Activated CD4-positive, alpha-beta T cell treated with anti-CD3 and anti-CD28 coated beads, Interleukin-2, amount 10 ng/mL, durations not matched to agents 24 days and 14 days (primary cell): ENCODE data around the gene COTL1. TPM values are rescaled to one million over a fixed set of nuclear protein-coding genes. Genes with fewer than 3 reads are reported as not detected.
A peak's percentile ranks its signal among the peaks of the same experiment; 100 is the strongest.

Experiments used
- DNase-seq: peaks from one replicate; pipeline ENCODE4 v3.0.0; 2022
- H3K27ac Mint-ChIP-seq: one replicate; pipeline ENCODE4 v1.8.0; 2022; ENCODE audit warnings: mild to moderate bottlenecking, mixed read lengths
- H3K27me3 Mint-ChIP-seq: one replicate; pipeline ENCODE4 v1.8.0; 2022; ENCODE audit warnings: mixed read lengths
- H3K36me3 Mint-ChIP-seq: one replicate; pipeline ENCODE4 v1.8.0; 2022; ENCODE audit warnings: low read depth, mild to moderate bottlenecking, mixed read lengths
- H3K4me1 Mint-ChIP-seq: one replicate; pipeline ENCODE4 v1.8.0; 2021; ENCODE audit warnings: mixed read lengths
- H3K4me3 Mint-ChIP-seq: one replicate; pipeline ENCODE4 v1.8.0; 2022; ENCODE audit warnings: mild to moderate bottlenecking, moderate library complexity, mixed read lengths
- H3K9me3 Mint-ChIP-seq: one replicate; pipeline ENCODE4 v1.8.0; 2021; ENCODE audit warnings: mixed read lengths
- intact Hi-C: fragments of 100-400 bp; cut with micrococcal nuclease; formaldehyde crosslinking; loops from one replicate; pipeline ENCODE4 v1.15.1; 2023
- total RNA-seq: library from RNA; stranded (reverse); gene quantifications from 2 replicates; pipeline ENCODE4 v1.2.3, GENCODE V29; 2022

COTL1 gene
- total RNA-seq, 1 donor from 2014 or later, result 474 TPM

DNA sequence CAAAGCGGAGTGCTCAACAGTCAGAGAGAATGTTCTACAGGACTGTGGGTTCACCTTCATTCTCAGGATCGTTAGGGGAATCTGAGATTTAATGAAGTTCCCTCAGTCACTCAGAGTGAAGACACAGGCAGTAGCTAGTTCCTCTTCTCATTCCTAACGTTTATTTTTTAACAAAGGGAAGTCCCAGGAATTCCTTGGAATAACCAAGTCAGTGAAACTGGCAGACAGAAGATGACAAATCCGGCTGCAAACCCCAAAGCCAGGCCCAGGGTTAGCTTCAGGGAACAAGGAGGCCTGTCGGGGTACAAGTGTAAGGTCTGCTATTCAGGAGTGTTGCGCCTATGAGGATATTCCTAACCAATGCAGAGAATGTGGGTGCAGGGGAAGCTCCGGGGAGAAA, 42.0 kb downstream of the COTL1 start:
- peak overlapping the region; percentile 67 for H3K27ac Mint-ChIP-seq
- H3K9me3 Mint-ChIP-seq, result peaks cover 4% of the 10 kb centered on the region
- H3K4me1 Mint-ChIP-seq, result peaks cover 54% of the 10 kb centered on the region
- no peak for DNase-seq
- no peak overlapping the region for H3K4me3 Mint-ChIP-seq
- H3K27me3 Mint-ChIP-seq, result no peaks in the 10 kb centered on the region
- intact Hi-C loops, result no loop called here
- H3K36me3 Mint-ChIP-seq, result peaks cover 73% of the 10 kb centered on the region

DNA sequence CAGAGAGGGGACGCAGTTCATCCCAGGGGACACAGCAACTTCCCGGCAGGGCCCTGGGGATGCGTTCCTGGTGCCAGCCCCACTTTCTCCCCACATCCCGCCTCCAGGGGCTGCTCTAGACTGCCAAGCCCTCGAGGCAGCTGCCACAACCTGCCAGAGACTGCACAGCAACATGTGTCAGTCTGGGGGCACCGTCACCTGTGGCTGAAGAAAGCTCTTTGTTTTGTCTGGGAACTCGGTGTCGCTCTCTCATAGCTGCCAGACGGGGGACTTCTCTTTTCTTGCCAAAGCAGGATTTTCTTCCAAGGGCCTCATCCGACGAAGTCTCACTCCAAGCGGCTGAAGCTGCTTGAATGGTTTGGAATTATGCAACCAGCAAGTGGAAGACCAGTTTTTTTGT, 43.7 kb downstream of the COTL1 start:
- Mint-ChIP-seq H3K9me3 (peaks cover 8% of the 10 kb centered on the region), H3K4me1 (peaks cover 56% of the 10 kb centered on the region)

GRCh38 chr16:84572096-84572495, 45.8 kb downstream of the COTL1 start:
- H3K4me1 Mint-ChIP-seq, result peaks cover 48% of the 10 kb centered on the region
- intact Hi-C loops, result no loop called here
- peaks cover 80% of the 10 kb centered on the region for H3K36me3 Mint-ChIP-seq
- no peak for DNase-seq
- H3K9me3 Mint-ChIP-seq, result peaks cover 8% of the 10 kb centered on the region
- H3K4me3 Mint-ChIP-seq, result no peak overlapping the region
- no peaks in the 10 kb centered on the region for H3K27me3 Mint-ChIP-seq
- no peak overlapping the region for H3K27ac Mint-ChIP-seq

More for the DNA sequence above, 43.7 kb downstream of the COTL1 start:
- no peak overlapping the region for H3K4me3 Mint-ChIP-seq
- intact Hi-C loops, result no loop called here
- DNase-seq, result no peak
- peaks cover 79% of the 10 kb centered on the region for H3K36me3 Mint-ChIP-seq
- no peak overlapping the region for H3K27ac Mint-ChIP-seq
- no peaks in the 10 kb centered on the region for H3K27me3 Mint-ChIP-seq

DNA sequence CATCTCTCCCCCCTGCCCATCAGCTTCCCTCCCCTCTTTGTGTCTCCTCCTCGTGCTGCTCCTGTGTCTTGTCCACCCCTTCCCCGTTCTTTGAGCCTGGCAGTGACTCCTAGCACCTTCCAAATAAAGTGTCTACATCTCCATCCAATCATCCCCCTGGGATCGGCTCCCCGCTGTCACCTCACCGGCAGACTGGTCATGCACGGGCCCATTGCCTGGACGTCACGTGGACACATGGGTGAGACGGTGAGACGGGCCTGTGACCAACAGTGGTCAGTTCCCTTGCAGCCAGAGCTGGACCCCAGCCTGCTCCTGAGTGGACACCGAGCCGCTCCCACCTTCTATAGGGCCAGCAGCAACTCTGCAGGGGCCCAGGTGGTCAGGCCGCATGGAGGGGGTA, 46.4 kb downstream of the COTL1 start:
- DNase-seq, result no peak
- peaks cover 44% of the 10 kb centered on the region for H3K4me1 Mint-ChIP-seq
- no peaks in the 10 kb centered on the region for H3K27me3 Mint-ChIP-seq
- H3K36me3 Mint-ChIP-seq, result peaks cover 83% of the 10 kb centered on the region
- H3K4me3 Mint-ChIP-seq, result no peak overlapping the region
- H3K27ac Mint-ChIP-seq, result peak overlapping the region; percentile 54
- peaks cover 8% of the 10 kb centered on the region for H3K9me3 Mint-ChIP-seq
- intact Hi-C loops, result no loop called here

GRCh38 chr16:84570739-84571403, 47.0 kb downstream of the COTL1 start:
- Mint-ChIP-seq H3K27ac (no peak overlapping the region), H3K4me3 (no peak overlapping the region), H3K27me3 (no peaks in the 10 kb centered on the region), H3K9me3 (peaks cover 8% of the 10 kb centered on the region), H3K36me3 (peaks cover 83% of the 10 kb centered on the region), H3K4me1 (peaks cover 42% of the 10 kb centered on the region)
- intact Hi-C loops, result no loop called here
- DNase-seq, result no peak

DNA sequence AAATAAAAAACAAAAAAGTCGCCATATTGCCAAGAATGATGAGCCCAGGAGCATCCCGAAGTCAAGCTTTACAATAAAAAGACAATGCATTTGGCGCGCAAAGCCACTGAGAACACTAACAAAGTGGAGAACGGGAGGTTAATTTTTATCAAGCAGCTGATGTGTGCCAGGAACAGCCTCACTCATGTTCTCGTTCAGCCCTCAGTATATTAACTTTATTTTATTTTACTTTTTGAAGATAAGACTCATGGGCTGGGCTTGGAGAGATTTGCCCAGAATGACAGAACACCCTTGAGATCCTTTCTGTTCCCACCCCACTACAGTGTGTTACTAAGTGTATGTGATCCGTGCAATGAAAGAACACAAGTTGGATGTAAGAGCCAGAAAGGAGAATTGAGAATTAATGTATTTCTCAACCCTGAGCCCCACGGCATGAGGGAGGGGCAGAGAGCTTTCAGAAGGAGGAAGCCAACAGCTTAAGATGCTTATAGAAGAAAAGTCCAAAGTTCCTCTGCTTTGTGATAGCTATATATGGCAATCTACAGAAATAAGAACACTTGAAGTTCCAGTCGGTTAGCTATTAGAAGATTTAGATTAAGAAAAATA, 48.4 kb downstream of the COTL1 start:
- H3K9me3 Mint-ChIP-seq, result peaks cover 8% of the 10 kb centered on the region
- no peaks in the 10 kb centered on the region for H3K27me3 Mint-ChIP-seq
- peak overlapping the region; percentile 49 for H3K27ac Mint-ChIP-seq
- intact Hi-C loops, result no loop called here
- peaks cover 42% of the 10 kb centered on the region for H3K4me1 Mint-ChIP-seq
- no peak overlapping the region for H3K4me3 Mint-ChIP-seq
- peaks cover 82% of the 10 kb centered on the region for H3K36me3 Mint-ChIP-seq
- no peak for DNase-seq

DNA sequence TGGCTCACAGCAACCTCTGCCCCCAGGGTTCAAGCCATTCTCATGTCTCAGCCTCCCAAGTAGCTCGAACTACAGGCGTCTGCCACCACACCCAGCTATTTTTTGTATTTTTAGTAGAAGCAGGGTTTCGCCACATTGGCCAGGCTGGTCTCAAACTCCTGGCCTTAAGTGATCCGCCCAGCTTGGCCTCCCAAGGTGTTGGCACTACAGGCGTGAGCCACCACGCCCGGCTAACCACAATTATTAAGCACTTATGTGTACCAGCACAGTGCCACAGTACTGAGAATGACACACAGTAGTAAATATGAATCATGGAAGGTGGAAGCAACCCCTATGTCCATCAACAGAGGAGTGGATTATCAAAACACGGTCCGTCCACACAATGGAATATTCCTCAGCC, 49.8 kb downstream of the COTL1 start:
- H3K27ac Mint-ChIP-seq, result peak overlapping the region; percentile 42
- peaks cover 8% of the 10 kb centered on the region for H3K9me3 Mint-ChIP-seq
- intact Hi-C loops, result no loop called here
- H3K4me1 Mint-ChIP-seq, result peaks cover 41% of the 10 kb centered on the region
- no peaks in the 10 kb centered on the region for H3K27me3 Mint-ChIP-seq
- H3K4me3 Mint-ChIP-seq, result no peak overlapping the region
- DNase-seq, result no peak
- peaks cover 80% of the 10 kb centered on the region for H3K36me3 Mint-ChIP-seq

- intact Hi-C loops, result no loop called here
- H3K27me3 Mint-ChIP-seq, result no peaks in the 10 kb centered on the region
- H3K9me3 Mint-ChIP-seq, result peaks cover 8% of the 10 kb centered on the region
- no peak for DNase-seq
- peaks cover 38% of the 10 kb centered on the region for H3K4me1 Mint-ChIP-seq
- peaks cover 77% of the 10 kb centered on the region for H3K36me3 Mint-ChIP-seq
- H3K27ac Mint-ChIP-seq, result peak overlapping the region; percentile 7
- no peak overlapping the region for H3K4me3 Mint-ChIP-seq
Observed at GRCh38 chr16:84567286-84567962, 50.5 kb downstream of the COTL1 start.

GRCh38 chr16:84566545-84567257, 51.2 kb downstream of the COTL1 start:
- Mint-ChIP-seq H3K9me3 (peaks cover 8% of the 10 kb centered on the region), H3K36me3 (peaks cover 70% of the 10 kb centered on the region), H3K27me3 (no peaks in the 10 kb centered on the region), H3K4me1 (peaks cover 32% of the 10 kb centered on the region), H3K4me3 (no peak overlapping the region), H3K27ac (peak overlapping the region; percentile 7)
- intact Hi-C loops, result no loop called here
- DNase-seq, result no peak

DNA sequence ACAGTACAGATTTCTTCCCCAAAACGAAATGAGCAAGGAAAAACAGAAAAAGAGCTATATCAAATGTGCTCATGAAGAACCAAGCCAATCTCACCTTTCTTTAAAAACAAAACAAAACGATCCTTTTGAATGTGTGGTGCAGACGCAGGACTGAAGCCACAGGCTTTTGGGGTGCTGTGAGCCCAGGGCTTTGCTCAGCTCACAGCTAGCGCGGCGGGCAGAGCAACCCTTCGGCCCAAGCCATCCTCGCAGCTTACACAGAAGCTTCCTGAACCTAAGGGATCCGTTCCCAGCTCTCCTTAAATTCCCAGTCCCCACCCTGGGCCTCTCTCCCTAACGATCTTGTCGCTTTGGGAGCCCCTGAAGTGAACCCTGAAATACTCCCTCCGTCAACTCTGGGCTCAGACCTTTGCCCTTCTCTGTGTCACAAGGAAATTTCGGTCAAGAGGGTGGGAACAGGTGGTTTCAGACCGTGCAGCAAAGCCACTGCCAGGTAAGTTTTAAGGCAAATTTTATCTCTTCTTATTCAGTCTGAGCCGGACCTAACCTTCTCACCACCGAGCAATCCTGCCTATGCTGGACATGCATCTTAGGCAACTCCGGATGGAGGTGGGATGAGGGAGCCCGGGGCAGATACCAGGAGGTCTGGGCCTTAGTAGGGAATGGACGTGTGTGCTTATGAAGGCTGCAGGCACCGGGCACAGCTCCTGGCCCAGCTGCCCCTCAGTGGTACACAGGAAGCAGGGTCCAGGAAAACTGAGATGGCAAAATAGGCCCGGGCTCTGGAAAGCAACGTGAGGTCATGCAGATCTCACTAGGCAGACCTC, 52.0 kb downstream of the COTL1 start:
- DNase-seq, result no peak
- Mint-ChIP-seq H3K4me1 (peaks cover 29% of the 10 kb centered on the region), H3K36me3 (peaks cover 64% of the 10 kb centered on the region), H3K4me3 (no peak overlapping the region), H3K27ac (peak overlapping the region; percentile 56), H3K27me3 (no peaks in the 10 kb centered on the region), H3K9me3 (peaks cover 4% of the 10 kb centered on the region)
- intact Hi-C loops, result no loop called here

GRCh38 chr16:84563786-84564420, 54.0 kb downstream of the COTL1 start:
- Mint-ChIP-seq H3K27ac (no peak overlapping the region), H3K4me1 (peaks cover 23% of the 10 kb centered on the region), H3K27me3 (no peaks in the 10 kb centered on the region), H3K4me3 (no peak overlapping the region), H3K9me3 (no peaks in the 10 kb centered on the region), H3K36me3 (peaks cover 48% of the 10 kb centered on the region)
- intact Hi-C loops, result no loop called here
- DNase-seq, result no peak

DNA sequence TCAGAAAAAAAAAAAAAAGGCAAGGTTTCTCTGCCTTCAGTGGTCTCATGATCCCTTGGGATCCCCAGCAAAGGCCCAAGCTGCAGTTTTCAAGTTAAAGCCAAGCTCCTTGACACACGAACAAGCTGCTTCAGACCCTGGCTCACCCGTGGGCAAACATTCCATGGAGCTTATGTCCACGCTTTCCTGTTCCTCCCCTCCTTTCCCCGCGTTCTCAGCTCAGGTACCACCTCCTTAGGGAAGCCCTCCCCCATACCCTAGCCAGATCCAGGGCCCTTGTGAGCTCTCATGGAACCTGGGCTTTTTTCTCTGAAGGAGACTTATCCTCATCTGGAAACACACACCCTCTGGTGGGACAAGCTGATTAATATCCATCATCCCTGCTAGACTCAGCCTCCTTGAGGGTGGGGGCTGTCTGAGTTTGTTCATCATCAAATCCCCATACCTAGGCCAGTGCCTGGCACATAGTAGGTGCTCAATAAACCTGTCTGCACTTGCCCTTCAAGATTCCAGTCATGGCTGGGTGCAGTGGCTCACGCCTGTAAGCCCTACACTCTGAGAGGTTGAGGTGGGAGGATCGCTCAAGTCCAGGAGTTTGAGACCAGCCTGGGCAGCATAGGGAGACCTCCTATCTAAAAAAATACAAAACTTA, 54.7 kb downstream of the COTL1 start:
- Mint-ChIP-seq H3K27ac (peak overlapping the region; percentile 56), H3K4me3 (no peak overlapping the region), H3K4me1 (peaks cover 17% of the 10 kb centered on the region), H3K9me3 (no peaks in the 10 kb centered on the region), H3K27me3 (no peaks in the 10 kb centered on the region), H3K36me3 (peaks cover 41% of the 10 kb centered on the region)
- no peak for DNase-seq
- intact Hi-C loops, result no loop called here
